Esophagus squamous epithelium (tissue), 5 donors: ENCODE data around the gene MAN2A2. TPM values are rescaled to one million over a fixed set of nuclear protein-coding genes. Genes with fewer than 3 reads are reported as not detected.
A peak's percentile ranks its signal among the peaks of the same experiment; 100 is the strongest.

ENCODE experiments used
- DNase-seq: peaks from one replicate; lab custom pipeline; 2025; lab: John Stamatoyannopoulos, UW
- H3K27ac ChIP-seq, 4 donors: fragments of 200-600 bp; sonication (generic); one replicate each; pipeline ENCODE4 v1.5.1; 2016 to 2019; ENCODE audit warnings: mild to moderate bottlenecking in 1 of 4
- H3K27me3 ChIP-seq, 4 donors: fragments of 200-600 bp; sonication (generic); 1 replicate in 3 of 4; 2 replicates in 1 of 4; pipeline versions ENCODE4 v1.5.1 to v1.6.0; 2017 to 2021; ENCODE audit warnings: antibody characterized with exemption in 1 of 4
- H3K36me3 ChIP-seq, 3 donors: fragments of 200-600 bp; sonication (generic); one replicate each; pipeline ENCODE4 v1.5.1; 2016 to 2019
- H3K4me1 ChIP-seq, 3 donors: fragments of 200-600 bp; sonication (generic); one replicate each; pipeline ENCODE4 v1.5.1; 2017 to 2019
- H3K4me3 ChIP-seq, 4 donors: fragments of 200-600 bp; sonication (generic); 1 replicate in 3 of 4; 2 replicates in 1 of 4; pipeline ENCODE4 v1.5.1; 2016 to 2019; ENCODE audit warnings: mild to moderate bottlenecking in 2 of 4, moderate library complexity in 1 of 4
- H3K9me3 ChIP-seq, 3 donors: fragments of 200-600 bp; sonication (generic); one replicate each; pipeline ENCODE4 v1.5.1; 2016 to 2019
- CTCF ChIP-seq, 6 experiments: fragments of 450-650 bp in 4 of 6; fragments of 200-600 bp in 2 of 6; sonication (generic) in 2 of 6; IDR thresholded peaks; one replicate each; pipeline ENCODE4 v1.5.1; 2016 to 2019; ENCODE audit warnings: antibody characterized with exemption in 6 of 6, mild to moderate bottlenecking in 4 of 6, moderate library complexity in 4 of 6
- POLR2A ChIP-seq, 4 donors: fragments of 450-650 bp; IDR thresholded peaks; one replicate each; pipeline ENCODE4 v1.6.1; 2017; ENCODE audit warnings: antibody characterized with exemption in 4 of 4, mild to moderate bottlenecking in 4 of 4, moderate library complexity in 3 of 4
- WGBS, 2 donors: methylation state at CpG; one replicate each; pipeline ENCODE4 v1.1.5; 2018; 5-methylcytosine and 5-hydroxymethylcytosine counted together
- intact Hi-C: fragments of 100-400 bp; cut with DNase I; formaldehyde crosslinking; loops from one replicate; pipeline ENCODE4 v1.15.0; 2022
- total RNA-seq, 4 donors: library from RNA; depleted of rRNA; stranded (reverse); fragments of >200 nt; gene quantifications; one replicate each; pipeline ENCODE4 v1.1.0, GENCODE V29; 2016
- donor health status: DM: yes; HTN: yes; CAD: no.

The MAN2A2 gene
- total RNA-seq, 4 donors from 2014 or later = 9.9 to 25.2 (median 12.1) TPM

- DNase-seq = no peak
- Histone ChIP-seq H3K4me3 (no peak overlapping the region), H3K36me3 (peaks cover 41 to 81% (median 49%) of the 10 kb centered on the region in 3 donors), H3K4me1 (peaks cover 12 to 21% (median 19%) of the 10 kb centered on the region in 3 donors), H3K27ac (no peak overlapping the region), H3K9me3 (no peaks in the 10 kb centered on the region), H3K27me3 (no peaks in the 10 kb centered on the region)
- intact Hi-C loops = loop anchor here (10.0 kb wide), 1 partner anchor 165 kb away; the partner anchor contains the start of gene BLM
- TF ChIP-seq POLR2A (IDR thresholded peaks at IDR 0.05) (no peak), CTCF (IDR thresholded peaks at IDR 0.05) (no peak)
- WGBS, 2 donors = 69 to 96% methylated on average over 5 to 25 of the region's 35 CpGs
These were observed 23.3 kb upstream of the MAN2A2 start for GRCh38 chr15:90879730-90880366.

GRCh38 chr15:90880381-90881145, 22.5 kb upstream of the MAN2A2 start:
- TF ChIP-seq POLR2A (IDR thresholded peaks at IDR 0.05) = no peak
- peaks cover 19 to 28% (median 26%) of the 10 kb centered on the region in 3 donors for H3K4me1 ChIP-seq
- no peak overlapping the region for H3K27ac ChIP-seq
- H3K27me3 ChIP-seq = no peaks in the 10 kb centered on the region
- no peak overlapping the region for H3K4me3 ChIP-seq
- WGBS, 2 donors = 88 to 92% methylated on average over 5 of the region's 16 CpGs
- no peak for DNase-seq
- no peaks in the 10 kb centered on the region for H3K9me3 ChIP-seq
- H3K36me3 ChIP-seq = peaks cover 41 to 74% (median 49%) of the 10 kb centered on the region in 3 donors
- intact Hi-C loops = loop anchor here (10.0 kb wide), 1 partner anchor 166 kb away; the partner anchor contains the start of gene BLM

- peaks cover 28 to 37% (median 34%) of the 10 kb centered on the region in 3 donors for H3K4me1 ChIP-seq
- no peaks in the 10 kb centered on the region for H3K27me3 ChIP-seq
- no peak for DNase-seq
- peaks cover 38 to 66% (median 42%) of the 10 kb centered on the region in 3 donors for H3K36me3 ChIP-seq
- TF ChIP-seq CTCF (IDR thresholded peaks at IDR 0.05) (no peak), POLR2A (IDR thresholded peaks at IDR 0.05) (no peak)
- no peak overlapping the region for H3K4me3 ChIP-seq
- 66 to 89% methylated on average over 3 to 6 of the region's 35 CpGs for WGBS, 2 donors
- no peak overlapping the region for H3K27ac ChIP-seq
- intact Hi-C loops = loop anchor here (10.0 kb wide), 1 partner anchor 167 kb away; the partner anchor contains the start of gene BLM
- H3K9me3 ChIP-seq = no peaks in the 10 kb centered on the region
These were observed 21.7 kb upstream of the MAN2A2 start for GRCh38 chr15:90881181-90881977.

- Histone ChIP-seq H3K9me3 (no peaks in the 10 kb centered on the region), H3K4me3 (no peak overlapping the region), H3K36me3 (peaks cover 31 to 65% (median 34%) of the 10 kb centered on the region in 3 donors), H3K27ac (peak overlapping the region in 1 of 4 donors; percentile 1), H3K27me3 (no peaks in the 10 kb centered on the region), H3K4me1 (peaks cover 29 to 43% (median 37%) of the 10 kb centered on the region in 3 donors)
- no peak for DNase-seq
- 83 to 100% methylated on average over 4 to 8 of the region's 19 CpGs for WGBS, 2 donors
- intact Hi-C loops = loop anchor here (10.0 kb wide), 1 partner anchor 167 kb away; the partner anchor contains the start of gene BLM
- TF ChIP-seq CTCF (IDR thresholded peaks at IDR 0.05) (no peak), POLR2A (IDR thresholded peaks at IDR 0.05) (no peak)
These were observed 21.0 kb upstream of the MAN2A2 start for GRCh38 chr15:90881978-90882721.
